Heart left ventricle (tissue), 13 donors: ENCODE measurements around the gene APRT.

ENCODE experiments used
- POLR2A ChIP-seq, 2 donors: fragments of 450-650 bp; IDR thresholded peaks; one replicate each; pipeline ENCODE4 v1.6.1; 2017; ENCODE audit warnings: antibody characterized with exemption in 2 of 2, mild to moderate bottlenecking in 2 of 2, moderate library complexity in 2 of 2
- TF ChIP-seq, protein P1 (sequence below), 12 donors: fragments of 200-600 bp; sonication (generic) in 4 of 12; IDR thresholded peaks; one replicate each; pipeline versions ENCODE4 v1.5.0 to v1.8.0; 2018 to 2022; ENCODE audit warnings: antibody characterized with exemption in 12 of 12, mild to moderate bottlenecking in 5 of 12
- donor health status: ischemic (EF 13 %, LVEDD 7.1; RV severe dilation, severe dysfunction).
- donor health status: DM: no; HTN: yes; CAD: no.
- donor health status: DM: no; HTN: no; CAD: no.
- donor health status: ischemic (EF 25% LVEDD 6.9; RV normal size, moderate dysfunction).
- donor health status: ischemic (EF 25% LVEDD 5.7; RV mildly dilated, moderate dysfunction).
- donor health status: ischemic (EF 35%, LVEDD 5.7; RV mildly dilated, moderate dysfunction).
- donor health status: nonischemic (EF 11% LVEDD 7.7; RV severe dilation, severe dysfunction).
- donor health status: DM: yes; HTN: yes; CAD: no.
- donor health status: PGD.
- donor health status: ischemic (EF 29% LVEDD 5.4; RV normal size, mild dysfunction).
- donor health status: nonischemic (EF 23%, LVEDD 6.1; RV moderate dilation, normal function).

DNA sequence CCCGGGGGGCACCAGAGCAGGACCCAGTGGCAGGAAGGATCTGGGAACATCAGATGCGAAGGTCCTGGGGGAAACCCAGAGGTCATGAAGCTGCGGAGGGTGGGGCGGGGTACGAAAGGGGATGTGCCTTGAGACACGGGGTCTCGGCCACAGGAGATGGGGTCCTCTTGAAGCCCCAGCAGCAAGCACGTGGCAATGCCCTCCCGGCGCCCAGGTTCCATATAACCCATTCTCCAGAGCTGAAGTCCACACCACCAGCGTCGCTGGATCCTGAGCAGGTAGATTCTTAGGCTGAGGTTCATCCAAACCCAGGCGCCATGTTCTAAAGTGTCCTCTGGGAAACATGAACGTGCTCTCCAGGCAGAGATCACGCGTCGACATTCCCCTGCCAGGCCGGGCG lies 47.6 kb downstream of the APRT start:
- TF ChIP-seq, protein P1, sequence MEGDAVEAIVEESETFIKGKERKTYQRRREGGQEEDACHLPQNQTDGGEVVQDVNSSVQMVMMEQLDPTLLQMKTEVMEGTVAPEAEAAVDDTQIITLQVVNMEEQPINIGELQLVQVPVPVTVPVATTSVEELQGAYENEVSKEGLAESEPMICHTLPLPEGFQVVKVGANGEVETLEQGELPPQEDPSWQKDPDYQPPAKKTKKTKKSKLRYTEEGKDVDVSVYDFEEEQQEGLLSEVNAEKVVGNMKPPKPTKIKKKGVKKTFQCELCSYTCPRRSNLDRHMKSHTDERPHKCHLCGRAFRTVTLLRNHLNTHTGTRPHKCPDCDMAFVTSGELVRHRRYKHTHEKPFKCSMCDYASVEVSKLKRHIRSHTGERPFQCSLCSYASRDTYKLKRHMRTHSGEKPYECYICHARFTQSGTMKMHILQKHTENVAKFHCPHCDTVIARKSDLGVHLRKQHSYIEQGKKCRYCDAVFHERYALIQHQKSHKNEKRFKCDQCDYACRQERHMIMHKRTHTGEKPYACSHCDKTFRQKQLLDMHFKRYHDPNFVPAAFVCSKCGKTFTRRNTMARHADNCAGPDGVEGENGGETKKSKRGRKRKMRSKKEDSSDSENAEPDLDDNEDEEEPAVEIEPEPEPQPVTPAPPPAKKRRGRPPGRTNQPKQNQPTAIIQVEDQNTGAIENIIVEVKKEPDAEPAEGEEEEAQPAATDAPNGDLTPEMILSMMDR (IDR thresholded peaks at IDR 0.05) = no peak
- TF ChIP-seq POLR2A (IDR thresholded peaks at IDR 0.05) = no peak
